ENCODE data around the gene BBOF1. TPM values are rescaled to one million over a fixed set of nuclear protein-coding genes. Genes with fewer than 3 reads are reported as not detected.

Gene BBOF1
- total RNA-seq, 2 donors from 2014 or later, result 3.3 to 5.7 TPM

DNA sequence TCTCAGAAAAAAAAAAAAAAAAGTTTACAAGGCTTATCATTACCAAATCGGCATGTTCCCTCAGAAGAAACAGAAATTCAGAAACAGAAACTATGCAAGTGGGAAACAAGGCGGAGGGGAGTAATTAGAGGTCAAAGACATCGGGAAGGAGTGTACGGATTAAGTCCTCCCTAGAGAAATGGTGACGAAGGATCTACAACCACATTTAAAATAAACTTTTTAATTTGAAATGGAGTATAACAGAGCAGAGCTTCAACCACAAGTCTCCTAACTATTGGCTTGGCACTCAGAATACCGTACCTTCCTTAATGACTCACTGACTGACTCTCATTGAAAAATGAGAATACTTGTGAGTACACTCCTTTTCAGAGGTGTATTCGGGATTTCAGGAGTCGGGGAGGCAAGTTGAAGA, 969 bp upstream of the BBOF1 start:
- DNase-seq (ENCODE audit: low spot score), result no peak
- Histone ChIP-seq H3K4me3 (peak overlapping the region; percentile 79 to 82), H3K27ac (peak overlapping the region; percentile 97 to 99), H3K9me3 (no peaks in the 10 kb centered on the region), H3K36me3 (no peaks in the 10 kb centered on the region), H3K4me1 (peaks cover 0 to 15% of the 10 kb centered on the region in 2 donors), H3K27me3 (no peaks in the 10 kb centered on the region)
- TF ChIP-seq, protein P1, sequence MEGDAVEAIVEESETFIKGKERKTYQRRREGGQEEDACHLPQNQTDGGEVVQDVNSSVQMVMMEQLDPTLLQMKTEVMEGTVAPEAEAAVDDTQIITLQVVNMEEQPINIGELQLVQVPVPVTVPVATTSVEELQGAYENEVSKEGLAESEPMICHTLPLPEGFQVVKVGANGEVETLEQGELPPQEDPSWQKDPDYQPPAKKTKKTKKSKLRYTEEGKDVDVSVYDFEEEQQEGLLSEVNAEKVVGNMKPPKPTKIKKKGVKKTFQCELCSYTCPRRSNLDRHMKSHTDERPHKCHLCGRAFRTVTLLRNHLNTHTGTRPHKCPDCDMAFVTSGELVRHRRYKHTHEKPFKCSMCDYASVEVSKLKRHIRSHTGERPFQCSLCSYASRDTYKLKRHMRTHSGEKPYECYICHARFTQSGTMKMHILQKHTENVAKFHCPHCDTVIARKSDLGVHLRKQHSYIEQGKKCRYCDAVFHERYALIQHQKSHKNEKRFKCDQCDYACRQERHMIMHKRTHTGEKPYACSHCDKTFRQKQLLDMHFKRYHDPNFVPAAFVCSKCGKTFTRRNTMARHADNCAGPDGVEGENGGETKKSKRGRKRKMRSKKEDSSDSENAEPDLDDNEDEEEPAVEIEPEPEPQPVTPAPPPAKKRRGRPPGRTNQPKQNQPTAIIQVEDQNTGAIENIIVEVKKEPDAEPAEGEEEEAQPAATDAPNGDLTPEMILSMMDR (IDR thresholded peaks at IDR 0.05), result no peak

DNA sequence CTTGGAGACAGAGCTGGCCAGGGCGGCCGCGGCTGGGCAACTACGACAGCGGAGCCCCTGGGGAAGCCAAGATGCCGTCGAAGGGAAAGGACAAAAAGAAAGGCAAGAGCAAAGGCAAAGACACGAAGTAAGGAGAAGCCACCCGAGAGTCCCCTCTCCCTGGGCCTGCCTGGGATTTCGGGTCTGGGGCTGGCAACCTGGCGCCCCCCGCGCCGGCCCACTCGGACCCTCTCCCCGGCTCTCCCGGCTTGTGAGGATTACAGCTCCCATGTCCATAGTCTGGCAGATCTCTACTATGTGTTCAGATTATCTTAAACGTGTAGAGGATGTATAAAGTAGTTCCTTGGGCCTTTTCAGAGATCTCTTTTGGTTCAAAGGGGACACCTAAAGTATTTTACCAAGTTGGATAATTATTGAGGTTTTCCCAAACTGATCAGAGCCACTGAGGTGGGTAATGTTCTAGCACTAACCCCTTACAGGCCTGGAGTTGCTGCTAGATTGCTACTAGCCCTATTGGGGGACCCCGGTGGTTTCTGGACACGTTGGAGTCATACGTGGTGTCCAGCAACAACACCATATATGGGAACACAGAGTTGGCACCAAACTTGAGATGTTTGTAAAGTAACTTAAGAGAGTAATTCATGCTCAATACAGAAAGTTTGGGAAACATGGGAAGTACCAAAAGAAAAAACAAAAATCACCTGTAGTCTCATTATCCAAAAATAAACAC, 424 bp downstream of the BBOF1 start:
- Histone ChIP-seq H3K9me3 (no peaks in the 10 kb centered on the region), H3K27ac (peak overlapping the region; percentile 97 to 99), H3K36me3 (no peaks in the 10 kb centered on the region), H3K4me3 (peak overlapping the region; percentile 79 to 82), H3K4me1 (peaks cover 0 to 15% of the 10 kb centered on the region in 2 donors), H3K27me3 (no peaks in the 10 kb centered on the region)
- TF ChIP-seq, protein P1 (IDR thresholded peaks at IDR 0.05), result no peak
- no peak for DNase-seq (ENCODE audit: low spot score)

DNA sequence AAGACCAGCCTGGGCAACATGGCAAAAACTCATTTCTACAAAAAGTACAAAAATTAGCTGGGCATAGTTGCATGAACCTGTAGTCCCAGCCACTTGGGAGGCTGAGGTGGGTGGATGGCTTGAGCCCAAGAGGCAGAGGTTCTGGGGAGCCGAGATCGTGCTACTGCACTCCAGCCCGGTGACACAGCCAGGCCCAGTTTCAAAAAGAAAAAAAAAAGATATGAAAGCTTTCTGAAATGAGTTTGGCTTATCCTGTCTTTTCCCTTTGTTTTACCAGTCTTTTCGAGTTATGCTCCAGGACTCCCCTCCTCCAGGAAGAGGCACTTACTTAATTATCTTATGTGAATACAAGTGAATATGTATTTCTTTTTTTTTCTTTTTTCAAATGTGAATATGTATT, 3.2 kb downstream of the BBOF1 start:
- H3K27me3 ChIP-seq, result no peaks in the 10 kb centered on the region
- no peak for DNase-seq (ENCODE audit: low spot score)
- H3K9me3 ChIP-seq, result no peaks in the 10 kb centered on the region
- H3K36me3 ChIP-seq, result no peaks in the 10 kb centered on the region
- no peak overlapping the region for H3K27ac ChIP-seq
- TF ChIP-seq, protein P1 (IDR thresholded peaks at IDR 0.05), result no peak
- peaks cover 0 to 15% of the 10 kb centered on the region in 2 donors for H3K4me1 ChIP-seq
- H3K4me3 ChIP-seq, result no peak overlapping the region

DNA sequence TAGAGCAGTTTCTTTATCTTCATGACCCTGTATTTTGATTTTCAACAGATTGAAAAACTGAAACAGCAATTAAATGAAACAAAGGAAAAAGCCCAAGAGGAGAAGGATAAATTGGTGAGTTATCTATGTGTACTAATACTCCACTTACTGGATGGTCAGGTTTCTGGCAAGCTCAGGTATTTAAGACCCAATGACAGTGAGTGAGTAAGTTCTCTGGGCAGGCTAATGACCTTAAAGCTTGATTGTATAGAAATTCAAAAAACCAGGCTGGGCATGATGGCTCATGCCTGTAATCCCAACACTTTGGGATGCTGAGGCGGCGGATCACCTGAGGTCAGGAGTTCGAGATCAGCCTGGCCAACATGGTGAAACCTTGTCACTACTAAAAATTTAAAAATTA, 10.0 kb downstream of the BBOF1 start:
- TF ChIP-seq, protein P1 (IDR thresholded peaks at IDR 0.05), result no peak
- no peaks in the 10 kb centered on the region for H3K27me3 ChIP-seq
- H3K4me1 ChIP-seq, result no peaks in the 10 kb centered on the region

DNA sequence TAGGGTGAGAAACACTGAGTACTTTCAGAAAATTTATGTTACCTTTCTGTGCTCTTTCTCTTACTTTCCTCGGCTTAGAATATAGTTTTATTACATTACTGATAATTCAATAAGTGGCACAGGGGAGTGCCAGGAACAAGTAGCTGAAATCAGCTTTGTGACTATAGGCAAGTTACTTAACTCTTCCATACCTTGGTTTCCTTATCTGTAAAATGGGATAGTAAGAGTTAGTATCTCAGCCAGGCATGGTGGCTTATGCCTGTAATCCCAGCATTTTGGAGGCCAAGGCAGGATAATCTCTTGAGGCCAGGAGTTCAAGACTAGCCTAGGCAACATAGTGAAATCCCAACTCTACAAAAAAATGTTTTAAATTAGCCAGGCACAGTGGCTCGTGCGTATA, 15.4 kb downstream of the BBOF1 start:
- no peak overlapping the region for H3K27ac ChIP-seq
- TF ChIP-seq, protein P1 (IDR thresholded peaks at IDR 0.05), result no peak
- H3K9me3 ChIP-seq, result no peaks in the 10 kb centered on the region
- no peak for DNase-seq (ENCODE audit: low spot score)
- H3K27me3 ChIP-seq, result no peaks in the 10 kb centered on the region
- no peaks in the 10 kb centered on the region for H3K36me3 ChIP-seq
- no peak overlapping the region for H3K4me3 ChIP-seq
- no peaks in the 10 kb centered on the region for H3K4me1 ChIP-seq

More for the DNA sequence above, 10.0 kb downstream of the BBOF1 start:
- Histone ChIP-seq H3K36me3 (no peaks in the 10 kb centered on the region), H3K27ac (no peak overlapping the region), H3K9me3 (no peaks in the 10 kb centered on the region), H3K4me3 (no peak overlapping the region)
- no peak for DNase-seq (ENCODE audit: low spot score)

DNA sequence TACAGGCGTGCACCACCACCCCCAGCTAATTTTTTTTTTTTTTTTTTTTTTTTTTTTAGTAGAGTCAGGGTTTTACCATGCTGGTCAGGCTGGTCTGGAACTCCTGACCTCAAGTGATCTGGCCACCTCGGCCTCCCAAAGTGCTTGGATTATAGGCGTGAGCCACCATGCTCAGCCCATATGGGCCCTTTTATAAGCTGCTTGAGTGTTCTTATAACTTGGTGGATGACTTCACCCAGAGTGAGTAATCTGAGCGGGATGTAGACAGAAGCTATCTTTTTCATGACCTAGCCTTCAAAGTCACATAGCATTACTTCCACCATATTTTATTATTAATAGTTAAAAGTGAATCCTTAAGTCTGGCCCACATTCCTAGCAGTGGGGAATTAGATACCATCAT, 16.4 kb downstream of the BBOF1 start:
- Histone ChIP-seq H3K4me3 (no peak overlapping the region), H3K27me3 (no peaks in the 10 kb centered on the region), H3K36me3 (no peaks in the 10 kb centered on the region), H3K27ac (no peak overlapping the region), H3K4me1 (no peaks in the 10 kb centered on the region), H3K9me3 (no peaks in the 10 kb centered on the region)
- TF ChIP-seq, protein P1 (IDR thresholded peaks at IDR 0.05), result no peak
- DNase-seq (ENCODE audit: low spot score), result no peak
